Uterus (tissue), 2 donors: Measurements from ENCODE around the gene SLC25A26.

Experiments used
- CTCF ChIP-seq, 4 experiments: fragments of 200-600 bp in 2 of 4; fragments of 450-650 bp in 2 of 4; sonication (generic) in 2 of 4; IDR thresholded peaks; one replicate each; pipeline ENCODE4 v1.5.1; 2016 to 2019; ENCODE audit warnings: antibody characterized with exemption in 4 of 4, mild to moderate bottlenecking in 2 of 4, moderate library complexity in 1 of 4
- POLR2A ChIP-seq, 2 donors: fragments of 450-650 bp; IDR thresholded peaks; one replicate each; pipeline ENCODE4 v1.6.1; 2016; ENCODE audit warnings: antibody characterized with exemption in 2 of 2, mild to moderate bottlenecking in 1 of 2, moderate library complexity in 1 of 2

GRCh38 chr3:66406163-66406562 lies 185.4 kb downstream of the SLC25A26 start:
- TF ChIP-seq CTCF (IDR thresholded peaks at IDR 0.05) (no peak), POLR2A (IDR thresholded peaks at IDR 0.05) (no peak)
